ENCODE measurements around the gene CACNA1I.

DNA sequence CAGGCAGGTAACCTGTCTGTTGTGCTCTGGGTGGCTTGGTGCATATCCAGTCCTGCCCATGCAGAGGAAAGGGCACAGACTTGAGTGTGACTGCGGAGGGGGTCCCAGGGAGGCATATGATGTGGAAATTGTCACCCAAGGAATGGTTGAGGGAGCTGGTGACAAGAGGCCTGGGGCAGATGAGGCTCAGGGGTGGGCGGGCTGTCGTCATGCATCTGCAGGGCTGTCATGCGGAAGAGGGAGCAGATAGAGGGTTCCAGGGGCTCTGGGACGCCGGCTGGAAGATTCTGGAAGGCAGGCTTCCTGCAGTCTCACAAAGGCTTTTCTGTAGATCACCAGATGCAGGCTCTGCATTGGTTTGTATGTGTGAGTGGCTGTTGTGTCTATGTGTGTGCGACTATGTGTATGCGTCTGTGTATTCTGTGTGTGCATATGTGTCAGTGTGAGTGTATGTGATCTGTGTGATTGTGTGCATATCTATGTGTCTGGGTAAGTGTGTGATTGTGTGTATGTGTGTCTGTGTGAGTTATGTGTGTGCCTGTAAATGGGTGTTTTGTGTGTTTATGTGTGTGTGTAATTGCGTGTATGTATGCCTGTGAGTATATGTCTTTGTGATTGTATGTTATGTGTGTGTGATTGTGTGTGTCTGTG is 7.6 kb upstream of the CACNA1I start:
- no peak for TF ChIP-seq POLR2A (IDR thresholded peaks at IDR 0.05; ENCODE audit: low read depth, low read length)
- TF ChIP-seq TAF1 (IDR thresholded peaks at IDR 0.05; ENCODE audit: borderline replicate concordance, low read depth, low read length) = no peak
- TF ChIP-seq POLR2AphosphoS5 (IDR thresholded peaks at IDR 0.05; ENCODE audit: low read depth, low read length) = no peak
